SK-N-SH (cell line): ENCODE results near the gene SPATA3.

Experiments
- CHD2 ChIP-seq: fragments of 150-350 bp; IDR thresholded peaks from 2 replicates; pipeline ENCODE4 v1.6.1; 2018; ENCODE audit warnings: low read length; ENCODE audit not compliant: partially characterized antibody
- EP300 ChIP-seq, 2 experiments: IDR thresholded peaks; 2 replicates each; pipeline versions ENCODE4 v1.4.0 to v1.6.1; 2012; ENCODE audit warnings: borderline replicate concordance in 1 of 2, low read depth in 1 of 2, low read length in 1 of 2
- EZH2phosphoT487 ChIP-seq: fragments of 200-600 bp; sonication (generic); IDR thresholded peaks from 2 replicates; pipeline ENCODE4 v1.6.1; 2017; ENCODE audit warnings: low read depth, mixed run types, mild to moderate bottlenecking, antibody characterized with exemption, moderate library complexity, borderline replicate concordance
- FOSL2 ChIP-seq: IDR thresholded peaks from 2 replicates; pipeline ENCODE4 v1.4.0; 2012; ENCODE audit warnings: low read depth, mild to moderate bottlenecking, moderate library complexity, borderline replicate concordance
- GABPA ChIP-seq: IDR thresholded peaks from 2 replicates; pipeline ENCODE4 v1.4.0; 2012; ENCODE audit warnings: low read depth, mild to moderate bottlenecking
- JUND ChIP-seq: IDR thresholded peaks from 2 replicates; pipeline ENCODE4 v1.4.0; 2012
- MEF2A ChIP-seq: IDR thresholded peaks from 2 replicates; pipeline ENCODE4 v1.4.0; 2012; ENCODE audit warnings: low read depth, borderline replicate concordance
- MXI1 ChIP-seq: IDR thresholded peaks from 2 replicates; pipeline ENCODE4 v1.6.1; 2012; ENCODE audit warnings: mild to moderate bottlenecking, low read depth, low read length, improper control_type of control experiment
- POLR2AphosphoS5 ChIP-seq: IDR thresholded peaks from 2 replicates; pipeline ENCODE4 v1.6.1; 2012; ENCODE audit warnings: low read depth, low read length
- TCF12 ChIP-seq: IDR thresholded peaks from 2 replicates; pipeline ENCODE4 v1.4.0; 2012
- YY1 ChIP-seq: IDR thresholded peaks from 2 replicates; pipeline ENCODE4 v1.4.0; 2012; ENCODE audit warnings: low read depth, mild to moderate bottlenecking
- TF ChIP-seq, protein P1 (sequence below): fragments of 200-600 bp; sonication (generic); IDR thresholded peaks from 2 replicates; pipeline ENCODE4 v1.6.1; 2017; ENCODE audit warnings: antibody characterized with exemption, mild to moderate bottlenecking, moderate library complexity
- TF ChIP-seq, protein P2 (sequence below): fragments of 150-350 bp; IDR thresholded peaks from 2 replicates; pipeline ENCODE4 v1.6.1; 2016; ENCODE audit warnings: mild to moderate bottlenecking, low read depth, low read length
- TF ChIP-seq, protein P3 (sequence below): fragments of 150-350 bp; IDR thresholded peaks from 2 replicates; pipeline ENCODE4 v1.6.1; 2017; ENCODE audit warnings: antibody characterized with exemption, low read length, low read depth, borderline replicate concordance

DNA sequence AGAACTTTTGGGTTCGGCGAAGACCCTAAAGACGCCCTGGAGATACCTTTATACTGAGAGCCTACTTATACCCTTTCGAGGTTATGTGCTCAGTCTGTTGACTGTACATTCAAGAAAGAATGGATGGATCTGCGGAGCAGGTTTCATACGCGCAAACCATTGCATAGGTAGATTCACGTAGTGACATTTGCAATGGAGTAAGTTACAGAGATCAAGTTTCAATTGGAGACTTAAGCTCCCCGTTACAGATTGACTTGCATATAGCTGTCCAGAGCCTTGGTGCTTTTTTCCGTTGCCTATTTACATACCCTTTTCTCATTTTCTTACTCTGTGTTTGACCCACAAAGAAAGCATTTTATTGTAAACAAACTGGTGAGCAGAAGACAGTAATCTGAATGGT, 61.7 kb downstream of the SPATA3 start:
- TF ChIP-seq GABPA (no peak), FOSL2 (no peak), YY1 (no peak), POLR2AphosphoS5 (no peak), EZH2phosphoT487 (no peak), MXI1 (no peak), TCF12 (no peak), EP300 (IDR thresholded peaks at IDR 0.05; ENCODE audit: borderline replicate concordance in 1 of 2, low read depth in 1 of 2, low read length in 1 of 2) (no peak), MEF2A (no peak), JUND (no peak), CHD2 (no peak)
- TF ChIP-seq, protein P1, sequence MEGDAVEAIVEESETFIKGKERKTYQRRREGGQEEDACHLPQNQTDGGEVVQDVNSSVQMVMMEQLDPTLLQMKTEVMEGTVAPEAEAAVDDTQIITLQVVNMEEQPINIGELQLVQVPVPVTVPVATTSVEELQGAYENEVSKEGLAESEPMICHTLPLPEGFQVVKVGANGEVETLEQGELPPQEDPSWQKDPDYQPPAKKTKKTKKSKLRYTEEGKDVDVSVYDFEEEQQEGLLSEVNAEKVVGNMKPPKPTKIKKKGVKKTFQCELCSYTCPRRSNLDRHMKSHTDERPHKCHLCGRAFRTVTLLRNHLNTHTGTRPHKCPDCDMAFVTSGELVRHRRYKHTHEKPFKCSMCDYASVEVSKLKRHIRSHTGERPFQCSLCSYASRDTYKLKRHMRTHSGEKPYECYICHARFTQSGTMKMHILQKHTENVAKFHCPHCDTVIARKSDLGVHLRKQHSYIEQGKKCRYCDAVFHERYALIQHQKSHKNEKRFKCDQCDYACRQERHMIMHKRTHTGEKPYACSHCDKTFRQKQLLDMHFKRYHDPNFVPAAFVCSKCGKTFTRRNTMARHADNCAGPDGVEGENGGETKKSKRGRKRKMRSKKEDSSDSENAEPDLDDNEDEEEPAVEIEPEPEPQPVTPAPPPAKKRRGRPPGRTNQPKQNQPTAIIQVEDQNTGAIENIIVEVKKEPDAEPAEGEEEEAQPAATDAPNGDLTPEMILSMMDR, result no peak
- TF ChIP-seq, protein P2, sequence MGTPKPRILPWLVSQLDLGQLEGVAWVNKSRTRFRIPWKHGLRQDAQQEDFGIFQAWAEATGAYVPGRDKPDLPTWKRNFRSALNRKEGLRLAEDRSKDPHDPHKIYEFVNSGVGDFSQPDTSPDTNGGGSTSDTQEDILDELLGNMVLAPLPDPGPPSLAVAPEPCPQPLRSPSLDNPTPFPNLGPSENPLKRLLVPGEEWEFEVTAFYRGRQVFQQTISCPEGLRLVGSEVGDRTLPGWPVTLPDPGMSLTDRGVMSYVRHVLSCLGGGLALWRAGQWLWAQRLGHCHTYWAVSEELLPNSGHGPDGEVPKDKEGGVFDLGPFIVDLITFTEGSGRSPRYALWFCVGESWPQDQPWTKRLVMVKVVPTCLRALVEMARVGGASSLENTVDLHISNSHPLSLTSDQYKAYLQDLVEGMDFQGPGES, result no peak
- TF ChIP-seq, protein P3, sequence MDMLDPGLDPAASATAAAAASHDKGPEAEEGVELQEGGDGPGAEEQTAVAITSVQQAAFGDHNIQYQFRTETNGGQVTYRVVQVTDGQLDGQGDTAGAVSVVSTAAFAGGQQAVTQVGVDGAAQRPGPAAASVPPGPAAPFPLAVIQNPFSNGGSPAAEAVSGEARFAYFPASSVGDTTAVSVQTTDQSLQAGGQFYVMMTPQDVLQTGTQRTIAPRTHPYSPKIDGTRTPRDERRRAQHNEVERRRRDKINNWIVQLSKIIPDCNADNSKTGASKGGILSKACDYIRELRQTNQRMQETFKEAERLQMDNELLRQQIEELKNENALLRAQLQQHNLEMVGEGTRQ, result no peak
